ENCODE results near the gene GLG1.

The GLG1 gene

DNA sequence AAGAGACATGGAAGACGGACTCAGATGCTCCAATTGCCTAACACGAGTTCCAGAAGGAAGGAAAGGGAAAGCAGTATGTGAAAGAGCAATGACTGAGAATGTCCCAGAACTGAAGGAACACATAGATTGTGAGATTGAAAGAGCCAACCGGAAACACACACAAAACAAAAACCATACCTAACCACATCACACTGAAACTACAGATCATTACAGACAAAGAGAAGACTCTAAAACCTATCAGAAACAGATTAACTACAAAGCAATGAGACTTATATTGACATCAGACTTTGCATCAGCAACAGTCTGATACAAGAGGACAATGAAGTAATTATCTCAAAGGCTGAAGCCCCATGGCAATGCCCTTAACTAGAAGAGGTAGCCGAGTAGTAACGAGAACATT, 140.0 kb downstream of the GLG1 start:
- no peak overlapping the region for H3K4me3 ChIP-seq (ENCODE audit: low read depth, low read length)
- TF ChIP-seq, protein P1, sequence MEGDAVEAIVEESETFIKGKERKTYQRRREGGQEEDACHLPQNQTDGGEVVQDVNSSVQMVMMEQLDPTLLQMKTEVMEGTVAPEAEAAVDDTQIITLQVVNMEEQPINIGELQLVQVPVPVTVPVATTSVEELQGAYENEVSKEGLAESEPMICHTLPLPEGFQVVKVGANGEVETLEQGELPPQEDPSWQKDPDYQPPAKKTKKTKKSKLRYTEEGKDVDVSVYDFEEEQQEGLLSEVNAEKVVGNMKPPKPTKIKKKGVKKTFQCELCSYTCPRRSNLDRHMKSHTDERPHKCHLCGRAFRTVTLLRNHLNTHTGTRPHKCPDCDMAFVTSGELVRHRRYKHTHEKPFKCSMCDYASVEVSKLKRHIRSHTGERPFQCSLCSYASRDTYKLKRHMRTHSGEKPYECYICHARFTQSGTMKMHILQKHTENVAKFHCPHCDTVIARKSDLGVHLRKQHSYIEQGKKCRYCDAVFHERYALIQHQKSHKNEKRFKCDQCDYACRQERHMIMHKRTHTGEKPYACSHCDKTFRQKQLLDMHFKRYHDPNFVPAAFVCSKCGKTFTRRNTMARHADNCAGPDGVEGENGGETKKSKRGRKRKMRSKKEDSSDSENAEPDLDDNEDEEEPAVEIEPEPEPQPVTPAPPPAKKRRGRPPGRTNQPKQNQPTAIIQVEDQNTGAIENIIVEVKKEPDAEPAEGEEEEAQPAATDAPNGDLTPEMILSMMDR (IDR thresholded peaks at IDR 0.05; ENCODE audit: low read depth, low read length, missing control alignments) = no peak
- DNase-seq (ENCODE audit: low read depth) = no peak
- in situ Hi-C loops (cut with HindIII; ENCODE audit: low sequenced_read_pairs) = no loop called here

DNA sequence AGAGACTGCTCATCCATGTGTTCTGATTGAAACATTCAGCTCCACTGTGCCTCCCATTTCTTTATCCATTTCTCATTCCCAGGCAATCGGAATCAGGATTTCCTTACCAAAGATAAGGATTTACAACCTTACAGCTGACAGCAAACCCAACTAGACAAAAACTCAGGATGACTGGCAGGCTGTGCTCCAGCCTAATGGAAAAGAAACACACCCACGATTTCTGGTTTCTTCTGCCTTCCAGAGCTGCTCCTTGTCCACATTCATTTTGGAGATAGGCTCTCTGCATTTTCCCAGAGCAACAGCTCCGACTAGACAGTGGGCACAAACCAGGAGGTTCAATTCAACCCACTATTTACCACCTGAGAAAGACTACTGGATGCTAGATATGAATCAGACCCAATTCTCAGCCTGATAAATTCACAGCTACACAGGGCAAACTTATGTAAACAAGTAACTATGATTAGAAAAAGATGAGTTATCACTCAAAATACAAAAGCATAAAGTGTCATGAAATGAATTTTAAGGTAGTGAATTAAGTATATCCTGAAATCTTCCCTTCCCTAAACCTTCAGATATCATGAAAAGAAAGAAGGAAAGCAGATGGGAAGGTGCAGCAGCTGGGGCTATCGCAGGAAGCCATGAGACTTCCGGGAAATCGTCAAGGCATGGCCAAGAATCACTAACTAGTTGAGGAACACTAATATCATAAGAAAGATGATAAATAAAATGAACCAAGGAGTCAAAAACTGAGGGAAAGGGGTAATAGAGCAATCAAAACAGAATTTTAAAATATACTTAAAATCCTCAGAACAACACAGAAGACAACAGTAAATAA, 140.8 kb downstream of the GLG1 start:
- no peak overlapping the region for H3K4me3 ChIP-seq (ENCODE audit: low read depth, low read length)
- in situ Hi-C loops (cut with HindIII; ENCODE audit: low sequenced_read_pairs) = no loop called here
- no peak for DNase-seq (ENCODE audit: low read depth)
- TF ChIP-seq, protein P1 (IDR thresholded peaks at IDR 0.05; ENCODE audit: low read depth, low read length, missing control alignments) = no peak

DNA sequence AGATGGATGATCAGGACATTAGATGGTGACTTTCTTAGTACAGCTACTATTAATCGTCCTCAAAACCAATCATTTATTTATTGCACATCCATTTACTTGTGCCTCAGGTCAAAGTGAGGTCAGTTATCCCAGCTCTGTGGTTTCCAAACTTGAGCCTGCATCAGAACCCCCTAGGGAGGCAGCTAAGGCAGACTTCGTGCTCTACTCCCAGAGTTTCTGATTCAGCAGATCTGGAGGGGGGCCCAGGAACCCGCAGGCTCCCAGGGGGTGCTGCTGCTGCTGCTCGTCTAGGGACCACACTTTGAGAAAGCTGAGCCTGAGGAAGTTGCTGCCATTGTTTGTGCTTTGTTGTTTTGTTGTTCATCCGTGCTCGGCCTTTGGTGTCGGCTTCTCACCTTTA, 141.6 kb downstream of the GLG1 start:
- no peak for DNase-seq (ENCODE audit: low read depth)
- TF ChIP-seq, protein P1 (IDR thresholded peaks at IDR 0.05; ENCODE audit: low read depth, low read length, missing control alignments) = no peak
- H3K4me3 ChIP-seq (ENCODE audit: low read depth, low read length) = no peak overlapping the region
- in situ Hi-C loops (cut with HindIII; ENCODE audit: low sequenced_read_pairs) = no loop called here

DNA sequence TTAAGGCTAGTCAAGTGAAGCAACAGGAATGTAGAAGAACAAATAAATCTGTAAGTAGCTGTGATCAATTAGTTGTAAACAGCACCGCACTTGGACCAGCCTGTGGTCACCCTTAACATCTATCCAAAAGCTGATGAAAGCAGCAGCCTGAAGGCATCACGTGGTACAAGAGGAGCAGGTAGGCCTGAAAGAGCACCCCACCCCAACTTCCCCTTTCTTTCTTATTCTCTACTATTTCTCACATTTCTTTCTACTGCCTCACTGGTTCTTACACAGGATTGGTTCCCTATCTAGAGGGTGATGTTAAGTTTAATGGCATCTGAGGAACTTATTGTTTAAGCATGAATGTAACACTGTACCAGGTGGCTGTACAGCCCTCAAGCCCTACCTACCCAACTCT, 143.0 kb downstream of the GLG1 start:
- no peak for DNase-seq (ENCODE audit: low read depth)
- no peak overlapping the region for H3K4me3 ChIP-seq (ENCODE audit: low read depth, low read length)
- in situ Hi-C loops (cut with HindIII; ENCODE audit: low sequenced_read_pairs) = no loop called here
- TF ChIP-seq, protein P1 (IDR thresholded peaks at IDR 0.05; ENCODE audit: low read depth, low read length, missing control alignments) = no peak

DNA sequence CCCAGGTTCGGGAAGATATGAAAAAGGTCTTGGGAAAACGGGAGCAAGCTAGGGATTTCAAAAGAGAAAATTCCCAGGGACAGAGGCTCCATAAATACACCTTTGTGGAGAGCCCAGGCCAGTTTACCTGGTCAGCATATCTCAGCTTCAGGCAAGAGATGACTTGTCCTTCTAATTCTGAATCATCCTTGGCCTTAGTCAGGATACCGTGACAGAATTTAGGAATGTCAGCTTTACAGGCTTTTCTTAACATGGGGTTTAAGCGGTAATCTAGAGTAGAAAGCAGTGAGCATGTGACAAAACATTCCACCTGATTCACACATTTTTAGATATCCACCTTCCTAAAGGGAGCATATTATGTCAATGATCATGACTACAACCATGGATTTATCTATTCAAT, 144.6 kb downstream of the GLG1 start:
- H3K4me3 ChIP-seq (ENCODE audit: low read depth, low read length) = no peak overlapping the region
- DNase-seq (ENCODE audit: low read depth) = no peak
- TF ChIP-seq, protein P1 (IDR thresholded peaks at IDR 0.05; ENCODE audit: low read depth, low read length, missing control alignments) = no peak
- in situ Hi-C loops (cut with HindIII; ENCODE audit: low sequenced_read_pairs) = no loop called here

DNA sequence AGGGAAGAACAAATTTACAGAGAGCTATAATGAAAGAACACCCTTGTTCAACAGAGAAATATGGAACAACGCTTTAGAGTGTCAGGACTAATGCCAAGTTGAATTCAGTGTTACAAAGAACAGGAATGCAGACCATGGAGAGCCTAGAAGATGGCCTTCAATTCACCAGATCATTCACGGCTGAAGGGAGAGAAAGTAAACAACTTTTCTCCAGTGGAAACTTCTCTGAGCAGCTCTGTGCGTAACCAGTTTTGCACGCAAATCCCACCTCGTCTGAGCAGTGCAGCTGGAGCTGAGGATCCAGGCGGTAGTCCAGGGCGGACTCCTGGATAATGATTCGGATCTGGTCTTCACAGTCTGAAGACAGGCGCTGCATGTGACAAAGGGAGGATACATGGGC, 145.1 kb downstream of the GLG1 start:
- in situ Hi-C loops (cut with HindIII; ENCODE audit: low sequenced_read_pairs) = no loop called here
- DNase-seq (ENCODE audit: low read depth) = peak; percentile 24
- no peak overlapping the region for H3K4me3 ChIP-seq (ENCODE audit: low read depth, low read length)
- TF ChIP-seq, protein P1 (IDR thresholded peaks at IDR 0.05; ENCODE audit: low read depth, low read length, missing control alignments) = no peak

All from astrocyte of the cerebellum (primary cell).